ENCODE results near the gene IGFBP3. TPM values are rescaled to one million over a fixed set of nuclear protein-coding genes. Genes with fewer than 3 reads are reported as not detected.

Gene IGFBP3
- total RNA-seq, 1 experiment from 2014 or later: 14.0 TPM

GRCh38 chr7:45922810-45923209 is 1.7 kb upstream of the IGFBP3 start:
- no peak for DNase-seq (ENCODE audit: low read depth)

GRCh38 chr7:45921699-45922519 is 837 bp upstream of the IGFBP3 start:
- peak; percentile 74 for DNase-seq (ENCODE audit: low read depth)

- no peak for DNase-seq (ENCODE audit: low read depth)
Observed at GRCh38 chr7:45921381-45921698, 268 bp upstream of the IGFBP3 start.

GRCh38 chr7:45919993-45920459 is 1.0 kb downstream of the IGFBP3 start:
- DNase-seq (ENCODE audit: low read depth): no peak

- no peak for DNase-seq (ENCODE audit: low read depth)
Observed at GRCh38 chr7:45919231-45919784, 1.8 kb downstream of the IGFBP3 start.

GRCh38 chr7:45918556-45918955 is 2.5 kb downstream of the IGFBP3 start:
- DNase-seq (ENCODE audit: low read depth): no peak

GRCh38 chr7:45917658-45918057 is 3.4 kb downstream of the IGFBP3 start:
- peak; percentile 65 for DNase-seq (ENCODE audit: low read depth)

GRCh38 chr7:45917064-45917463 is 4.0 kb downstream of the IGFBP3 start:
- DNase-seq (ENCODE audit: low read depth): no peak

GRCh38 chr7:45915606-45916005 is 5.5 kb downstream of the IGFBP3 start:
- DNase-seq (ENCODE audit: low read depth): no peak

GRCh38 chr7:45914911-45915310 is 6.2 kb downstream of the IGFBP3 start:
- no peak for DNase-seq (ENCODE audit: low read depth)

- DNase-seq (ENCODE audit: low read depth): no peak
Observed at GRCh38 chr7:45912972-45913371, 8.1 kb downstream of the IGFBP3 start.

GRCh38 chr7:45911311-45911710 is 9.8 kb downstream of the IGFBP3 start:
- DNase-seq (ENCODE audit: low read depth): no peak

- no peak for DNase-seq (ENCODE audit: low read depth)
Observed at GRCh38 chr7:45910855-45911254, 10.2 kb downstream of the IGFBP3 start.

- no peak for DNase-seq (ENCODE audit: low read depth)
Observed at GRCh38 chr7:45909561-45909960, 11.5 kb downstream of the IGFBP3 start.

GRCh38 chr7:45902820-45903219 is 18.3 kb downstream of the IGFBP3 start:
- DNase-seq (ENCODE audit: low read depth): no peak

- DNase-seq (ENCODE audit: low read depth): no peak
Observed at GRCh38 chr7:45901566-45901965, 19.5 kb downstream of the IGFBP3 start.

- DNase-seq (ENCODE audit: low read depth): peak; percentile 47
Observed at GRCh38 chr7:45898222-45898621, 22.9 kb downstream of the IGFBP3 start.

GRCh38 chr7:45897042-45897690 is 23.9 kb downstream of the IGFBP3 start:
- peak; percentile 91 for DNase-seq (ENCODE audit: low read depth)

GRCh38 chr7:45894665-45895062 is 26.4 kb downstream of the IGFBP3 start:
- DNase-seq (ENCODE audit: low read depth): no peak

GRCh38 chr7:45893996-45894664 is 26.9 kb downstream of the IGFBP3 start:
- DNase-seq (ENCODE audit: low read depth): no peak

- DNase-seq (ENCODE audit: low read depth): no peak
Observed at GRCh38 chr7:45893374-45893995, 27.6 kb downstream of the IGFBP3 start.
